Cerebellar cortex (tissue), 1 donor: ENCODE data around the gene CFAP74.

Experiments used
- DNase-seq: peaks from one replicate; pipeline ENCODE4 v3.0.0-alpha.2; 2015; ENCODE audit warnings: low spot score

Gene CFAP74

DNA sequence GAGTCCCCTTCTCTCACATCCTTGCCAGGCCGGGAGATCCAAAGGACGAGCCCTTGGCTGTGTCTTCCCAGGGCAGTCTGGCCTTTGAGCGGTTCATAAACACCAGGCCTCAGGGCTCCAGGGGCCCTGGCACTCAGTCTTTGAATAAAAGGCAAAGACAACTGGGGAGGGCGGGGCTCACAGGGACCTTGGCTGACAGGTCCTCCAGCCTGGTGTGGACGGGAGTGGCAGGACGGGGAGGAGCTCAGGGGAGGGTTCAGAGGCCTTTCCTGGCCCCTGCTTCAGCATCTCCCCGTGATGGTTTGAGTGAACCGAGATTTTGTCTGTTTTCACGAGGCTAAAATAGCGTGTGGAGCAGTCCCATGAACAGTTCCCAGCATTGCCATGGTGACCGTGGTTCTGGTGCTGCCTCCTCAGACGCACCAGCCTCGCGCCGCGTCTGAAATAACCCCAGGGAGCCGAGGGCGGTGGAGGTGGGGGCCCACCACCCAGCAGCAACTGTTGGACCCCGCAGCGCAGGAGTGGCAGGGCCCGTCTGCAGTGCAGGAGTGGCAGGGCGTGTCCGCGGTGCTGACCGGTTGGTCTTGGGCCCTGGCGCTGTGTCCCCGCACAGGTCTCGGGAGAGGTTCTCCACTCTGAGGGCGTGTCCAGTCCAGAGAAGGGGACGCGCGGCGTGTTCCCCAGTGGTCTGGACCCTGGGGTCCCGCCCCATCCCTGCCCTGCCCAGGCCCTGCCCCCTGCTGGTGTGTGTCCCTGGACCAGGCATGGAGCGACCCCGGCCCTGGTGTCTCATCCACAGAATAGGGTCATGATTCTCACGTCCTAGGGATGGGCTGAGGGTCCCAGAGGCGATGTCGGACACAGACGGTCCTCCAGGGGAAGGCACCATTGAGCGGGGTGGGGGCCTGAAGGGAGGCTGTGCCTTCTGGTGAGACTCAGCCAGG lies 39.5 kb upstream of the CFAP74 start:
- no peak for DNase-seq

DNA sequence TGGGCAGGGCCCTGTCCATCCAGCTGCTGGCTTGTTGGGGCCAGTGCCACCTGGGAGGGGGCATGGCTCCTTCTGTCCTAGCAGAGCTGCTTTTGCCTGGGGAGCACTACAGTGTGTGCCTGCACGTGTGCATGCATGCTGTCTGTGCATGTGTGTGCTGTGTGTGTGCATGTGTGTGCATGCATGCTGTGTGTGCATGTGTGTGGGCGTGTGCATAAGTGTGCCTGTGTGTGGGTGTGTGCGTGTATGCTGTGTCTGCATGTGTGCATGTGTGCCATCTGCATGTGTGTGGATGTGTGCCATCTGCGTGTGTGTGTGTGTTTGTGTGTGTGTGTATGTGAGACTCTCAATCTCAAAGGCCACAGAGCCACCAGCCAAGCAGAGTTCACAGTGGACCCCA lies 38.3 kb upstream of the CFAP74 start:
- no peak for DNase-seq

DNA sequence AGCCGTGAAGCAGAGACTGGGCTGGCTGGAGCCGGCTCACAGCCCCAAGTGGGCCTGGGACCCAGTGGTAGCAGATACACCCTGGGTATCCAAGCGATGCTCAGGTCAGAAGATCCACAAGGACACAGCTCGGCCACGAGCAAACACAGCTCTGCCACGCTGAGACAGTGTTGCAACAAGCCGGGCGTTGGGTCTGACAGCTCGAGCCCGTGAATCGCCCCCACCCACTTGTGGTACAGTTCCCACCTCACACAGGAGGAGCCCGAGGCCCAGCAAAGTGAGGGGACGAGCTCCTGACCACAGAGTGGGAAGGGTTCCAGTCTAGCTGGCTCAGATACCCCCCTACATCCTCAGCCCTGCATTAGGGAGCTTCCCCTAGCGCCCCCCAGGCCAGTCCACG lies 37.7 kb upstream of the CFAP74 start:
- DNase-seq: no peak

DNA sequence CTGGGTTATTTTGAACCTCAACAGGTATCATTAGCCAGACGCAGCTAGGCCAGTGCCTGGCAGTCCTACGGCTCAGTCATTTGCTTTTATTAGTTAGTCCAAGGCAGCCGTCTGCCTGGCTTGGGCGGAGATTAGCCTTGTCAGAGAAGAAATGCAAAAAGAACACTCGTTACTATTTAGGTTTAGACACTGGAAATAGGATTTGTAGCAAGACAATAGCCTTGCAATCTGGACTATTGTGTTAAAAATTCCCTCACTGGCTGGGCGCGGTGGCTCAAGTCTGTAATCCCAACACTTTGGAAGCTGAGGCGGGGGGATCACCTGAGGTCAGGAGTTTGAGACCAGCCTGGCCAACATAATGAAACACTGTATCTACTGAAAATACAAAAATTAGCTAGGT lies 35.7 kb upstream of the CFAP74 start:
- DNase-seq: no peak

DNA sequence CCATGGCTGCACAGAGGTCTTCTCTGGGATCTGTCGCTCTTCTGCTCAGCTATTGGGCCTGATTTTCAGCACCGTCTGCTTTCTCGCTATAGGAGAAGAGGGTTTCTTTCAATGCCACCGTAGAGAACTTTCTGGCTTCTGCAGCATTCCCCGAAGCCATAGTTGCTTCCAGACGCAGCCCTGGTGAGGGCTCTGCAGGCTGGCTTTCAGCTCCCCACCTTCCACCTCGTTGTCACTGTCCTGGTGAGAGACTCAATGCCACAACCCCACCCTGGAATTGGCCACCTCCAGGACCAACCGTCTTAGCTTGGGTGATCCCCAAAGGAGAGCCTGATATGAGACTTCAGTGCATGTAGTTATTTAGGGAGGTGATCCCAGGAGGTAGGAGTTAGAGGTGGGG lies 34.6 kb upstream of the CFAP74 start:
- no peak for DNase-seq

DNA sequence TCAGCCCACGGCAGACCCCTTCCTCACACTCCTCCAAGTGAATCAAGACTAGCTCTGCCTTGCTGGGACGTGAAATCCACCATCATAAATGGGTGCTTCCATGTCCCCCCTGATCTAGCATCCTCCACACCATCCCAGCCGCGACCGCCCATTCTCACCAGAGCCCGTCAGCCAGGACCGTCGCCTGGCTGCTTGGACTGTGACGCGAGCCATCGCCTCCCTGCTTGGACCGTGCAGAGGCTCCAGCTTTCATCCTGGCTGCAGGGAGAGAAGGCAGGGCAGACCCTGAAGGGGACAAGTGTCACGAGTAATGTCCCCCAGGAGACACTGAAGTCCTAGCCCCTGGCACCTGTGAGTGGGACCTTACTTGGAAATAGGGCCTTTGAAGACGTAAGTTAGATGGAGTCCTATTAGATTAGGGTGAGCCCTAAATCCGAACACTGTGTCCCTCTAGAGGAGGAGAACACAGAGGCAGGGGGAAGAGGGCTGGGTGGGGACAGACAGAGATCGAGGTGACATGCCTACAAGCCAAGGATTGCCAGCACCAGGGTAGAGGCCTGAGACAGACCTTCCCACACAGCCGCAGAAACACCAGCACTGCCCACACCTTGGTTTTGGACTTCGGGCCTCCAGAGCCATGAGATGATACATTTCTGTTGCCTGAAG lies 33.9 kb upstream of the CFAP74 start:
- DNase-seq: no peak

DNA sequence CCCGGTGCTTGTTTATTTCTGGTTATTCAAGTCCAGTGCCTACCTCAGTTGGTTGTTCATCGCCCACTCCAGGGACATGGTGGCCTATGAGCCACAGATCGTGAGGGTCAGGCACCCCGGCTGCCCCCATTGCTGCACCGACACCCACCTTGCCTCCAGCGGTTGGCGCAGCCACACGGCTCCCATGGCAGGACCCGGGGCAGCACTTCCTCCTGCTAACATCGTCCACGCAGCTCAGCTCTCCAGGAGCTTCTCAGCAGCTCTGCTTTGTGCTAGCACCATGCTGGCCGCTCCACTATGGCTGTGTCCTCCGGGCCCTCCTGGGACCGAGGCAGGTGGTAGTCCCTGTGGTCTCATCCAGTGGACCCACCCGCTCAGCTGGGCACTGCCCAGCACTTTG lies 32.7 kb upstream of the CFAP74 start:
- no peak for DNase-seq

DNA sequence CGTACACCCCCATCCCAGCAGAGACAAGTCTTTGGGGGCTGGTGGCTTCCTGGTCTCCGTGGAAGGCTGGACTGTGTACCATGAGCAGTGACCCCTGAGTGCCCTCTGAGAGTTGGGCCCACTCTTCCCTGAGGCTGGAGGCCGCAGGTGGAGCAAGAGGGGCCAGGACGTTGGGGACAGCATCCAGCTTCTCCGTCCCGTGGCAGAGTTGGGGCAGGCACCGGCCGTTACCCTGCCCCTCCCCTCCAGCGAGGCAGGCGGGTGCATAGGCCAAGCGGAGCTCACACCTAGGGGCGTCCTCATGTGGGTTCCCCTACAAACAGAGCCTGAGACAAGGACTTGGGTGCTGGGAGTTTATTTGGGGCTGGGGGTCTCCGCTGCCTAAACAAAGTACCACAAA lies 29.6 kb upstream of the CFAP74 start:
- DNase-seq: no peak

DNA sequence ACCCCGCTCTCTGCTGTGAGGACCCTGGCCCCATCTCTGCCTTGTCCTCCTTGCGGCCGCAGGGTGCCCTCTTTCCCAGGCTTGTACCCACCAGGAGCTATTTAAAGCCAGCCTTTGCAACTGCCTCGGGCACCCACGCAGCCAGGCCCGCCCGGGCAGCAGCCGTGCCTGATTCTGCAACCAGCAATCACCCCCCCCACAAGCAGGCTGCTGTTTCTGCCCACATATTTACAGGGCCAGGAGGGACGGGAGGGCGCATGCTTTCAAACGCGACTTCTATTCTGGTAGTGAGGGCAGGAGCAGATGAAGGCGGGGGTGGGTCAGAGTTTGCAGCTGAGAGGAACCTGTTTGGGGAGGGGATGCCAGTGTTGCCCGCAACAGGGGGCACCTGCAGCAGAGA lies 29.2 kb upstream of the CFAP74 start:
- DNase-seq: peak; percentile 50

DNA sequence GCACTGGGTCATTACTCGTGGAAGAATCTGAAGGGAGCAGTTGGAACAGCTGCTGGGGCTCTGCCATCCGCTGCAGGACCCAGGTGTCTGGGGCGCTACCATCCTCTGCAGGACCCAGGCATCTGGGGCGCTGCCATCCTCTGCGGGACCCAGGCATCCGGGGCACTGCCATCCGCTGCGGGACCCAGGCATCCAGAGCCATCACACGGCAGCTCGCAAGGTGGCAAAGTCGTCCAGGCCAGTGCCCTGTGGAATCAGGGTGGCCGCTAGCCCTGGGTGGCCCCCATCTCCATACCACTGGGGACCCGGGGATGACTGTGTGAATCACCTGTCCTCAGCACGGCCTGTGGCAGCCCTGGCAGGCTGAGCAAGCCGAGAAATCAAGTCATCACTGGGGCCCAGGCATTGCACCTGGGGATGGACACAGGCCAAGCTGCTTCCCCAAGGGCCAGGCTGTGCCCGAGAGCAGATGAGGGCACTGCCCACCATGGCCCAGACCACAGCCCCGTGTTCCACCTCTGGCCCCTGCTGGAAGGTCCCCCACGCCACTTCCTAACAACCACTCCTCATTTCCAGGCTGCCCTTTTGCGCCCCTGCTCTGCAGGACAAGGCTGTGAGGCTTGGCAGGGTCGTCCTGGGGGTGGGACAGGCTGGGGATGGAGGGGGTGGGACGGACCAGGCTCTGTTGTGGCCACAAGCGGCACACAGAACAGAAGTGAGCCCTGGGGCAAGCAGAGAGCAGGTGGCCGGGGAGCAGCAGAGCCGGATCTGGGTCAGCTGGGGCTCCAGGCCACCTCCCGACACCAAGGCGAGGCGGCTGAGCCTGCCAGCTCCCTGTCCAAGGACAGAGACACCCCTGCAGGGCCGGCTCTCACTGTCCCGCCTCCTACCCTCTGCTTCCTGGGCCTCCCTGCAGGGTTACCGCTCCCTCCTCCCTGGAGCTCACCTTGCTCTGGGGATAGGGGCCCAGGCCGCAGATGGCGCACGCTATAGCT lies 28.3 kb upstream of the CFAP74 start:
- peak; percentile 90 for DNase-seq

DNA sequence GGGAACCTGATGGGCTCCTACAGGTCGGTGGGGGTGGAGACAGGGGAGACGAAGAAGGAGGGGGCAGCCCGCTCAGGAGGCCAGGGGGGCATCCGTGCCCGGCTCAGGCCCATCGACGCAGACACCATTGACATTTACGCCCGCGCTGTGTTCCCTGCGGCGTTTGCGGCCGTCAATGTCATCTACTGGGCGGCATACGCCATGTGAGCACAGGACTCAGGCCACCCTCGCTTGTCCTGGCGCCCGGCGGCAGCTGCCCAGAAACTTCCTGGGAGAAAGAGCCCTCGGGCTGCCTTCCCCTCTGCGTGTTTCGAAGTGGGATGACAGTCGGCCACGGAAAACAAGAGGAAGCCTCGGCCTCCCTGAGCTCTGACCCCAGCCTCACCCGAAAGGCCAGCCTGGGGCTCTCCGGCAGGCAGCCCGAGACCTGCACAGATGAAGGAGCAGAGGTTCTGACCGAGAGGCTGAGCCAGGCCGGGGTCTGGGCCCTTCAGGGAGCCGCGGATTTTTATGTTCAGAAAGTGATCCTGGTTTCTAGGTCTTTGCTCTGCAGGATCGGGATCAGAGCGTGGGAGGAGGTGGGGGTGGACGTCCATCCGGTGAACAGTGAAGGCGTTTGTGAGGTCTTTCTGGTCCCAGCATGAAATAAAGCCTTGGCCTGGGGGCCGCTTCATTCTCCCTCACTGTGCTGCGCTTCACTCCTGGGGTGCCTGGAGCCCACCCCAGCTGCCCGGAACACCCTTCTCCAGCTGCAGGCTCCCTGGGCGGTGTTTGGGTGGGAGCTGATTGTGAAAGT lies 26.7 kb upstream of the CFAP74 start:
- no peak for DNase-seq

DNA sequence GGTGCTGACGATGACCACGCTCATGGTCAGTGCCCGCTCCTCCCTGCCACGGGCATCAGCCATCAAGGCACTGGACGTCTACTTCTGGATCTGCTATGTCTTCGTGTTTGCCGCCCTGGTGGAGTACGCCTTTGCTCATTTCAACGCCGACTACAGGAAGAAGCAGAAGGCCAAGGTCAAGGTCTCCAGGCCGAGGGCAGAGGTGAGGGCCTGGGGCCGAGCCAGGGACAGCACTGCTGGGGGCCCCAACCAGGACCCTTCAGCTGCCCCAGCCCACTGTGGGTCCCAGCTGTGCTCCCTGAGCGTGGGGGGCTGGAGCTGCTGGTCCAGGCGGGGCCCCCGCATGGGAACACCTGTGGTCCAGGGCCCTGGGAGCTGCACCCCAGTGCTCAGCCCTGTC lies 26.0 kb upstream of the CFAP74 start:
- no peak for DNase-seq

DNA sequence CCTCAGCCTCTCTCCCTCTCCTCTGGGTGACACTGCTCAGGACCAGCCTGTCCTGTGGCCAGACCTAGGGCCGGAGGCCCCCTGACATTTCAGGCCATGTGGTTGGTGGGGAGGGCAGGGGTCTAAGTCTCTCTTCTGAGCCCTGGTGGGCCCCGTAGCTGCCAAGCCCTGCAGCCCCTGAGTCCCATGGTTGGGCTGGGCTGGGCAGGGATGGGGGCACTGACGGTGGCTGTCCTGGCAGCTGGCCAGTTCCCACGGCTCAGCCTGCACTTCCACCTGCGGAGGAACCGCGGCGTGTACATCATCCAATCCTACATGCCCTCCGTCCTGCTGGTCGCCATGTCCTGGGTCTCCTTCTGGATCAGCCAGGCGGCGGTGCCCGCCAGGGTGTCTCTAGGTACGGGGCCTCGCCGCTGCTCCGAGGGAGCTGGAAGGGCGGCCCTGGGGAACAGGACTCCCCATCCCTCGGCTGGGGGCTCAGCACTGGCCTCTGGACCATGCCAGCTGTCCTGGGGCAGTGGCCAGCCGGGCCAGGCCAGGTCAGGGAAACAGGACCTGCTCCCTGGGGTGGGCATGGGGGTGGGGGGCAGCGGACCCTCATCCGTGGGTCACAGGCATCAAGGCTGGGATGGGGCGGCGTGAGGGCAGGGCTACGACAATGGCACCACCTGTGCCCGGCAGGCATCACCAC lies 25.4 kb upstream of the CFAP74 start:
- DNase-seq: no peak

DNA sequence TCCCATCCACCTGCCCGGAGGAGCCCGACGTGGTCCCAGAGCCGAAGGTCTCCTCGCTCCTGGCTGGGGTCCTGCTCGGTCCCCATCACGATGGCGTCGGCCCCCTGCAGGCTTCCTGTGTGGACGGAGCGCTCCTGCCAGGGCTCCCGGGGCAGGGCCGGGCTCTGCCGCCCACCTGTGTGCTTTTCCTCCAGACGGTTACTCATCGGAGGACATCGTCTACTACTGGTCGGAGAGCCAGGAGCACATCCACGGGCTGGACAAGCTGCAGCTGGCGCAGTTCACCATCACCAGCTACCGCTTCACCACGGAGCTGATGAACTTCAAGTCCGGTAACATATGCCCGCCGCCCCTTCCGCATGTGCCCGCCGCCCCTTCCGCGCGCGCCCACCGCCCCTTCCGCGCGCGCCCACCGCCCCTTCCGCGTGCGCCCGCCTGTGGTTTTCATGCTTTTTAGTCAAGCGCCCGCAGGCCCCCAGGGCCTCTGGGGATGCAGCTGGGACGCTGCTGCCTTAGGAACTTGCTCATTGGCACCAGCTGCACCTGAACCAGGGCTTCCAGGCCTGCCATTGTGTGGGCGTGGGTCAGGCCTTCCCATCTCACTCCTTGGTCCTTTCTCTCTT lies 24.5 kb upstream of the CFAP74 start:
- no peak for DNase-seq

DNA sequence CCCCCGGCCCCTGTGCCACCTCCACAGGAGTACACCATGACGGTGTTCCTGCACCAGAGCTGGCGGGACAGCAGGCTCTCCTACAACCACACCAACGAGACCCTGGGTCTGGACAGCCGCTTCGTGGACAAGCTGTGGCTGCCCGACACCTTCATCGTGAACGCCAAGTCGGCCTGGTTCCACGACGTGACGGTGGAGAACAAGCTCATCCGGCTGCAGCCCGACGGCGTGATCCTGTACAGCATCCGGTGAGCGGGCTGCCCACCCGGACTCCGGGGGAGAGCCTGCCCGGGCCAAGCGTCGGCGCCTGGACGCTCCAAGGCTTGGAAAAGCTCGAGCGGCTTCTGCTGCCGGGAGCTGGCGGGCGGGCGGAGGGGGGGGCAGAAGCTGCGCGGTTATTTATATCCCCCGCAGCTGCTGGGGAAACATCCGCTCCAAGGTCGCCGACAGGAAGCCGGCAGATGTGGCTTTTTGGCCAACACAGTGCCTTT lies 21.9 kb upstream of the CFAP74 start:
- DNase-seq: no peak

DNA sequence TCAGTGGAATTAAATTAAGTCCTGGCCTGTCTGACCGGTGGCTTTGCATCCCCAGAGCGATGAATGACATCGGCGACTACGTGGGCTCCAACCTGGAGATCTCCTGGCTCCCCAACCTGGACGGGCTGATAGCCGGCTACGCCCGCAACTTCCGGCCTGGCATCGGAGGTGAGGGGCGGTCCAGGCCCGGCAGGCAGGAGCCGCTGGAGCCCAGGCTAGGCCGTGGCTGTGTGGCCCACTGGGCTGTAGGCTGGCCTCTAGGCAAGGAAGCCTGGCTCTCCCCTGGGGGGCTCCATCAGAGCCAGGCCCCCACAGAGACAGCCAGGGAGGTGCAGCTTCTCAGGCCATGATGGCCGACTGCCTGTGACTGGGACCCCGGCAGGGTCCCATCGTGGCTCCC lies 21.3 kb upstream of the CFAP74 start:
- DNase-seq: no peak

DNA sequence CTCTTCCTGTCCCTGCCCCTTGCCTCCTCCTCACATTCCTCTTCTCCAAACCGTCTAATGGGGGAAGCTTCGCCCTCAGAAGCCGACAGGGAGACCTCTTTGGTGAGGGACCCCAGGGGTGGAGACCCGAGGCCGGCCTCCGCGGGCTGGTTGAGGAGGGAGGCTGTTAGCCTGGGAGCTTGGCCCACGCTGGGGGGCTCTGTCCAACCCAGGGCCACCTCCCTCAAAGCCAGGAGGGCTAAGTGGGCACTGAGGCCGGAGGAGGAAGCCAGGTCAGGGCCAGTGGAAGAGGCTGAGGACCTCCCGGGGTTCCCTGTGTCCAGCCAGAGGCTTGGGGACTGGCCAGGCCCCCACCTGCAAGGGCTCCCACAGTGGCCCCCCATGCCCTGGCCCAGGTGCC lies 20.9 kb upstream of the CFAP74 start:
- DNase-seq: no peak

DNA sequence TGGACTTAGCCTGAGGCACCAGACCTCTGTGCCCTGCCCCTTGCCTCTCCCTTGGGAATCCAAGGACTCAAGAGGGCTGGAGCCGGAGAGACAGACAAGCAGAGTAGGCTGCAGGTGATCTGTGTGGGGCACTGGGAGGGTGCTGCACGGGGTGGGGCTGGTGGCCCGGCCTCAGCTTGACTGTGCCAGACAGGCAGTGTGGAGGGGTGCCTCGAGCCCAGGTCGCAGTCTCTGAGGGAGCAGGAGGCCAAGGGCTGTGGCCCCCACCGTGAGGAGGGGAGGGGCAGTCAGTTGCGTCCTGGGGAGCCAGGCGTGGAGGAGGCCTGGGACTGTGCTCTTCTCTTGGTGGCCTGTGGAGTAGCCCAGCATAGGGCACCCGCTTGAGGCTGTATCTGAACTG lies 19.6 kb upstream of the CFAP74 start:
- DNase-seq: no peak

DNA sequence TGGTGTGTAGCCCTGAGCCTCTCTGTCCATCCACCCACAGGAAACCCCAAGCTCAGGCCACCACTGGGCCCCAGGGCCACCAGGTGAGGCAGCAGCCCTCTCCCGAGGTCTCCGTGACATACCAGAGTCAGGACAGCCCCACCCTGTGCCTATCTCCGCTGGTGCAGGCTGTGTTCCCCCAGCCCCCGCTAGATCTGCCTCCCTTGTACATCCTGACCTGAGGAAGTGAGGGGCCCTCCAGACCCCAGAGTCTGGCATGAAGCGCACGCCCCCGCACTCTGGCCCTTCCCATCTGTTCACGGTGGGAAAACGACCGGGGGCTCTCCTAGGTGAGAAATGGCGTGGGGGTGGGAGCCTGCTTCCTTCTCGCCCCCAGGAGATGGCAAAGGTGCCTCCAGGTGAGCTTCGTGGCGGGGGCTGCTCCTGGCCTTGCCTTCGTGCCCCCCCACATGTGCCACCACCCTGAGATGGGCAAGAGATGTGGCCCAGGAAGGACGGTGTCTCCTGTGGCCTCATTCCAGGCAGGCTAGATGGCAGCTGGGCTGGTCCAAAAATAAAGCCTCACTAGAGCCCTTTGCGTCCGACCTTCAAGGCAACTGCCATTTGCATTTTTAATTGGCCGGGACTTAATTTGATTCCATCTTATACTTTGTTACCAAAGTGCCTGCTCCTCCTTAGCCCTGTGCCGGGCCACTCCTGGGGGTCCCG lies 18.6 kb upstream of the CFAP74 start:
- DNase-seq: peak; percentile 68

DNA sequence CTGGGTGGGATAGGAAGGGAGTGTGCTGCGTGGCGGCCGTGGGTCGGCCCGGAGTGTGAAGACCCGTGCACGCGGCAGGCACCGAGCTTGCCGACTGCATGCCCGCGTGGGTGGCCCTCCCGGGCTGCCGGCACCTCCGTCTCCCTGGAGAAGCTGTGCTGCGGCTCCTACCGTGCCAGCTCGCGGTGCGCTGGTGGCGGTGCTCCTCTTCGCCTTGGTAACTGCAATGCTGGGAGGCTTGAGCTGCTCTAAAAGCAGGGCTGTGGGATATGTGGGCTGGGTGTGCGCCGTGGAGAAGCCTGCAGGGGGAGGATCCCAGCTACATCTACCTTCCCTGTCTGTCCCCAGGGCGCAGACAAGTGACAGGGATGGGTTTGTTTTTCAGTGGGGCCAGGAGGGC lies 18.0 kb upstream of the CFAP74 start:
- peak; percentile 58 for DNase-seq
